ENCODE results near the gene CDH13.

GRCh38 chr16:83196796-83197195, 570.0 kb downstream of the CDH13 start:
- no peak for TF ChIP-seq EZH2phosphoT487 (IDR thresholded peaks at IDR 0.05; ENCODE audit: borderline replicate concordance, low read depth, low read length)
- TF ChIP-seq, protein P1, sequence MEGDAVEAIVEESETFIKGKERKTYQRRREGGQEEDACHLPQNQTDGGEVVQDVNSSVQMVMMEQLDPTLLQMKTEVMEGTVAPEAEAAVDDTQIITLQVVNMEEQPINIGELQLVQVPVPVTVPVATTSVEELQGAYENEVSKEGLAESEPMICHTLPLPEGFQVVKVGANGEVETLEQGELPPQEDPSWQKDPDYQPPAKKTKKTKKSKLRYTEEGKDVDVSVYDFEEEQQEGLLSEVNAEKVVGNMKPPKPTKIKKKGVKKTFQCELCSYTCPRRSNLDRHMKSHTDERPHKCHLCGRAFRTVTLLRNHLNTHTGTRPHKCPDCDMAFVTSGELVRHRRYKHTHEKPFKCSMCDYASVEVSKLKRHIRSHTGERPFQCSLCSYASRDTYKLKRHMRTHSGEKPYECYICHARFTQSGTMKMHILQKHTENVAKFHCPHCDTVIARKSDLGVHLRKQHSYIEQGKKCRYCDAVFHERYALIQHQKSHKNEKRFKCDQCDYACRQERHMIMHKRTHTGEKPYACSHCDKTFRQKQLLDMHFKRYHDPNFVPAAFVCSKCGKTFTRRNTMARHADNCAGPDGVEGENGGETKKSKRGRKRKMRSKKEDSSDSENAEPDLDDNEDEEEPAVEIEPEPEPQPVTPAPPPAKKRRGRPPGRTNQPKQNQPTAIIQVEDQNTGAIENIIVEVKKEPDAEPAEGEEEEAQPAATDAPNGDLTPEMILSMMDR (conservative IDR thresholded peaks at IDR 0.05; ENCODE audit: low read length): no peak

Measured in OCI-LY7 (cell line).